Keratinocyte (primary cell): Measurements from ENCODE around the gene SYNDIG1. TPM values are rescaled to one million over a fixed set of nuclear protein-coding genes. Genes with fewer than 3 reads are reported as not detected.

ENCODE experiments used
- DNase-seq: peaks from one replicate; pipeline ENCODE4 v3.0.0-alpha.2; 2011; ENCODE audit warnings: low read depth, missing footprints, low spot score
- FAIRE-seq: peaks from 2 replicates; lab custom pipeline; 2011; peaks lifted over from hg19 to GRCh38; lab: Jason Lieb, UNC
- H2AFZ ChIP-seq: 2 replicates; pipeline ENCODE4 v1.6.0; 2012; ENCODE audit warnings: low read length, control low read depth, inconsistent platforms; ENCODE audit not compliant: control insufficient read depth
- H3K27ac ChIP-seq: 2 replicates; pipeline ENCODE4 v1.5.1; 2011; ENCODE audit warnings: low read length; ENCODE audit not compliant: control insufficient read depth, insufficient read depth
- H3K27me3 ChIP-seq: 3 replicates; pipeline ENCODE4 v1.6.0; 2011; ENCODE audit warnings: low read length; ENCODE audit not compliant: control insufficient read depth, insufficient read depth; ENCODE audit errors: extremely low read depth
- H3K36me3 ChIP-seq, 2 experiments: 2 replicates in 1 of 2; 3 replicates in 1 of 2; pipeline ENCODE4 v1.5.1; 2011; ENCODE audit warnings: low read length in 2 of 2, mild to moderate bottlenecking in 1 of 2; ENCODE audit not compliant: control insufficient read depth in 2 of 2, insufficient read depth in 2 of 2; ENCODE audit errors: extremely low read depth in 1 of 2
- H3K4me1 ChIP-seq: 3 replicates; pipeline ENCODE4 v1.5.1; 2011; ENCODE audit warnings: low read length; ENCODE audit not compliant: control insufficient read depth, insufficient read depth; ENCODE audit errors: extremely low read depth
- H3K4me2 ChIP-seq: 3 replicates; pipeline ENCODE4 v1.6.0; 2011; ENCODE audit warnings: low read depth, low read length; ENCODE audit not compliant: control insufficient read depth, insufficient read depth; ENCODE audit errors: extremely low read depth
- H3K4me3 ChIP-seq, 3 experiments: fragments of 200-600 bp in 1 of 3; sonication (generic) in 1 of 3; 2 replicates in 2 of 3; 3 replicates in 1 of 3; pipeline ENCODE4 v1.5.1; 2011 to 2016; ENCODE audit warnings: low read length in 3 of 3, mild to moderate bottlenecking in 3 of 3, control low read depth in 2 of 3, inconsistent platforms in 1 of 3, low read depth in 1 of 3, mixed read lengths in 1 of 3, mixed run types in 1 of 3, moderate library complexity in 1 of 3; ENCODE audit not compliant: control insufficient read depth in 2 of 3, insufficient read depth in 2 of 3; ENCODE audit errors: extremely low read depth in 1 of 3
- H3K79me2 ChIP-seq: 2 replicates; pipeline ENCODE4 v1.6.0; 2012; ENCODE audit warnings: low read length; ENCODE audit not compliant: control insufficient read depth, insufficient read depth
- H3K9ac ChIP-seq: 3 replicates; pipeline ENCODE4 v1.6.0; 2011; ENCODE audit warnings: low read length; ENCODE audit not compliant: control insufficient read depth, insufficient read depth; ENCODE audit errors: extremely low read depth
- H3K9me1 ChIP-seq: 3 replicates; pipeline ENCODE4 v1.6.0; 2011; ENCODE audit warnings: low read length; ENCODE audit not compliant: control insufficient read depth, insufficient read depth; ENCODE audit errors: extremely low read depth
- H3K9me3 ChIP-seq: 2 replicates; pipeline ENCODE4 v1.5.1; 2012; ENCODE audit warnings: low read depth, low read length; ENCODE audit not compliant: control insufficient read depth
- H4K20me1 ChIP-seq: 3 replicates; pipeline ENCODE4 v1.6.0; 2011; ENCODE audit warnings: low read length; ENCODE audit not compliant: control insufficient read depth, insufficient read depth; ENCODE audit errors: extremely low read depth
- EZH2 ChIP-seq: IDR thresholded peaks from one replicate; pipeline ENCODE4 v1.6.1; 2012; ENCODE audit warnings: inconsistent platforms, mild to moderate bottlenecking, low read length, moderate library complexity
- dilution Hi-C: fragments of 300-500 bp; cut with MboI; formaldehyde crosslinking; loops from one replicate; pipeline ENCODE4 v1.7.0; 2020; ENCODE audit warnings: low sequenced_read_pairs; ENCODE audit not compliant: extremely low pct_ligation_motif_present
- polyA plus RNA-seq, 5 experiments: library from polyadenylated mRNA; depleted of rRNA in 3 of 5; stranded (reverse) in 3 of 5; stranded (forward) in 1 of 5; unstranded in 1 of 5; fragments of >200 nt; gene quantifications; 1 replicate in 1 of 5; 2 replicates in 3 of 5; 3 replicates in 1 of 5; pipeline versions ENCODE4 v1.2.1 to v1.2.3, GENCODE V29; 2011 to 2012; ENCODE audit warnings: missing spikeins in 2 of 5, low read depth in 1 of 5, low replicate concordance in 1 of 5
- TF ChIP-seq, protein P1 (sequence below), 3 experiments: IDR thresholded peaks in 1 of 3; conservative IDR thresholded peaks in 1 of 3; optimal IDR thresholded peaks in 1 of 3; 2 replicates in 2 of 3; 3 replicates in 1 of 3; pipeline versions ENCODE3 to v1.5.1; 2011; ENCODE audit warnings: low read length in 3 of 3, mild to moderate bottlenecking in 3 of 3, moderate library complexity in 2 of 3, control low read depth in 1 of 3, inconsistent platforms in 1 of 3; ENCODE audit not compliant: insufficient read depth in 2 of 3; ENCODE audit errors: extremely low read depth in 1 of 3

Gene SYNDIG1
- polyA plus RNA-seq, 1 donor (not counting 4 experiments of a cell fraction or from before 2014, with no cell fraction given) = 0.38 TPM

DNA sequence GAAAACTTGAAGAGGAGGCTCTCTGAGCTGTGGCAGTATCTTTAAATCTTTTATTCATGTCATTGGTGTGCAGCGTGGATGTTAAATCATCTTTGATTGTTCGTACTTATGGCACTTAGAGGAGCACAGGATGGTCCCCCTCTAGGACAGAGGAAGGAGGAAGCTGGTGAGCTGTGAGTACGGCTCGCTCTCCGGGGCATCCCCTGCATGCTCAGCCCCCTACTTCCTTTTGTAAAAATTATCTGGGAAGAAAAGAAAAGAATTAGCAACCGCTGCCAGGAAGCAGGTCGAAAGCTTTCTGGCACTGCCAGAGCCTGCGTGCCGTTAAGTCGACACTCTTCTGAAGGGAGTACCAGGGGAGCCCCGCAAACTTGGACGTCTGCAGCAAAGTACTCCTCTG, 158.5 kb downstream of the SYNDIG1 start:
- Histone ChIP-seq H3K27ac (no peak overlapping the region), H2AFZ (no peak overlapping the region)

GRCh38 chr20:24628985-24629384, 159.6 kb downstream of the SYNDIG1 start:
- TF ChIP-seq EZH2 = no peak
- TF ChIP-seq, protein P1, sequence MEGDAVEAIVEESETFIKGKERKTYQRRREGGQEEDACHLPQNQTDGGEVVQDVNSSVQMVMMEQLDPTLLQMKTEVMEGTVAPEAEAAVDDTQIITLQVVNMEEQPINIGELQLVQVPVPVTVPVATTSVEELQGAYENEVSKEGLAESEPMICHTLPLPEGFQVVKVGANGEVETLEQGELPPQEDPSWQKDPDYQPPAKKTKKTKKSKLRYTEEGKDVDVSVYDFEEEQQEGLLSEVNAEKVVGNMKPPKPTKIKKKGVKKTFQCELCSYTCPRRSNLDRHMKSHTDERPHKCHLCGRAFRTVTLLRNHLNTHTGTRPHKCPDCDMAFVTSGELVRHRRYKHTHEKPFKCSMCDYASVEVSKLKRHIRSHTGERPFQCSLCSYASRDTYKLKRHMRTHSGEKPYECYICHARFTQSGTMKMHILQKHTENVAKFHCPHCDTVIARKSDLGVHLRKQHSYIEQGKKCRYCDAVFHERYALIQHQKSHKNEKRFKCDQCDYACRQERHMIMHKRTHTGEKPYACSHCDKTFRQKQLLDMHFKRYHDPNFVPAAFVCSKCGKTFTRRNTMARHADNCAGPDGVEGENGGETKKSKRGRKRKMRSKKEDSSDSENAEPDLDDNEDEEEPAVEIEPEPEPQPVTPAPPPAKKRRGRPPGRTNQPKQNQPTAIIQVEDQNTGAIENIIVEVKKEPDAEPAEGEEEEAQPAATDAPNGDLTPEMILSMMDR (optimal IDR thresholded peaks at IDR 0.05 in 1 of 3, IDR thresholded peaks at IDR 0.05 in 1 of 3, conservative IDR thresholded peaks at IDR 0.05 in 1 of 3; ENCODE audit: extremely low read depth in 1 of 3, insufficient read depth in 2 of 3, low read length in 3 of 3) = no peak
- no peak for FAIRE-seq
- Histone ChIP-seq H3K9ac (no peak overlapping the region), H3K27ac (no peak overlapping the region), H3K79me2 (no peaks in the 10 kb centered on the region), H3K4me3 (no peak overlapping the region), H3K36me3 (no peaks in the 10 kb centered on the region), H3K27me3 (no peaks in the 10 kb centered on the region), H2AFZ (no peak overlapping the region), H4K20me1 (no peaks in the 10 kb centered on the region), H3K4me2 (no peak overlapping the region), H3K9me1 (no peaks in the 10 kb centered on the region), H3K9me3 (no peaks in the 10 kb centered on the region), H3K4me1 (peaks cover 8% of the 10 kb centered on the region)
- no peak for DNase-seq
- dilution Hi-C loops = no loop called here

More for the DNA sequence above, 158.5 kb downstream of the SYNDIG1 start:
- no peaks in the 10 kb centered on the region for H3K36me3 ChIP-seq
- H3K9me1 ChIP-seq = no peaks in the 10 kb centered on the region
- FAIRE-seq (no peak), DNase-seq (no peak)
- no peak overlapping the region for H3K9ac ChIP-seq
- no peaks in the 10 kb centered on the region for H3K27me3 ChIP-seq
- no peaks in the 10 kb centered on the region for H4K20me1 ChIP-seq
- H3K4me1 ChIP-seq = peaks cover 1% of the 10 kb centered on the region
- H3K4me2 ChIP-seq = no peak overlapping the region
- H3K9me3 ChIP-seq = no peaks in the 10 kb centered on the region
- H3K79me2 ChIP-seq = no peaks in the 10 kb centered on the region
- H3K4me3 ChIP-seq = no peak overlapping the region
- dilution Hi-C loops = no loop called here
- TF ChIP-seq, protein P1 (optimal IDR thresholded peaks at IDR 0.05 in 1 of 3, IDR thresholded peaks at IDR 0.05 in 1 of 3, conservative IDR thresholded peaks at IDR 0.05 in 1 of 3; ENCODE audit: extremely low read depth in 1 of 3, insufficient read depth in 2 of 3, low read length in 3 of 3) = no peak
- no peak for TF ChIP-seq EZH2
